HG03354 (cell line): Measurements from ENCODE around the gene OVCH1.
"Not testable (repeated sequence)": the region's sequence is repeated elsewhere in the genome, so short reads cannot be mapped to it uniquely, and the experiment has no call there.

Source experiments
- ATAC-seq: cut with Tn5 transposase; IDR thresholded peaks from one replicate; pipeline ENCODE4 v1.9.1; 2021; ENCODE audit warnings: mild to moderate bottlenecking; ENCODE audit not compliant: unreplicated experiment, poor library complexity, severe bottlenecking

The OVCH1 gene

DNA sequence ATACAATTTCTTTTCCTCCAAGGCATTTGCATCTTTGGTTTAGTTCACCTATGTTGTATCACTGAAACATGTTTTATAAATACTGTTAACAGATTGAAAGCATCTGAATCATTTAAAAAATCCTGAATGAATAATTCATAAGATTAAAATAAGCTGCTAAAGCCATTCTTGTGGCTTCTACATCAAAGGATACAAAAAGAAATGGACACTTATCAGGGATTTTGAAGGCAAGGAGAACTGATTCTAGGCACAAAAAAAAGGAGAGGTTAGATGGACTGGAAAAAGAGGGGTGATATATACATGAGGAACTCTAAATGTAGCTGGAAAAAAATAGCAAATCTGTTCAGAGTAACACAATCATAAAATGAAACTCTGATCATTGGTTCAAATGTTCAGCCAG, 5.8 kb upstream of the OVCH1 start:
- no peak for ATAC-seq

DNA sequence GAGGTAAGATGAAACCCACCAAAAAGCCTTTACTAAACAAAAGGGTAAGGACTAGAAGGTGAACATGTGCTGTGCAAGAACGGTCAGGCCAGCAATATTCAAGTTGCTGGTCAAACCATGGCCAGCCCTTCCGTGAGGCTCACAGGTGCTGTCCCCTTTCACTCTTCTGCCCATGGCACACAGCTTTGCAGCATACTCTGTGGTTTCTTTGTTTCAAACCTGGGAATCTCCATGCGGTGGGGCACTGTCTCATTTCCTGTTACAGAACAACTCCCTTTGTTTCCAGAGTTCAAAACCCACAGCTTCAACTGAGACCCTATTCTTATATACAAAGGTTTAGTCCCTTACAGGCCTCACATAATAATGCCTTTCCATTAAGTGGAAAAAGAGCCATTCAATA, 1.7 kb upstream of the OVCH1 start:
- no peak for ATAC-seq

- no peak for ATAC-seq
Measured at GRCh38 chr12:29492891-29493290, 4.6 kb downstream of the OVCH1 start.

- no peak for ATAC-seq
Measured at GRCh38 chr12:29486972-29487371, 10.5 kb downstream of the OVCH1 start.

- ATAC-seq, result no peak
Measured at GRCh38 chr12:29463198-29463597, 34.3 kb downstream of the OVCH1 start.

DNA sequence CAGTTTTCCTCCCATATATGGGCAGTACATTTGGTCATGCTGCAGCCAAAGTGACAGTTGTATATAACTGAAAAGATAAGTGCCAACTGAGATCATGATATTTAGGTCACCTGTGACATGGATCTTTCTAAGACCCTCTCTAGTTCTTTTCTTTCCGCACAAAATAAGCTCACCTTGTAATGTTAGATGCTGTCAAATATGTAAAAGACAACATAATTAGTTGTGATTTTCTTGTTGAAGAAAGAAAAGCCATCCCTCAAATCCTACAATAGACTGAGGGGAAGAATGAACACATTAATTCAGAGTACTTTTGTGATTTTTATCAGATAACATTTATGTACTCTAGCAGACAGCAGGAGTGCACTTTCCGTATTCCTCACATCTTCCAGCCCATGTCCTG, 37.4 kb downstream of the OVCH1 start:
- no peak for ATAC-seq

DNA sequence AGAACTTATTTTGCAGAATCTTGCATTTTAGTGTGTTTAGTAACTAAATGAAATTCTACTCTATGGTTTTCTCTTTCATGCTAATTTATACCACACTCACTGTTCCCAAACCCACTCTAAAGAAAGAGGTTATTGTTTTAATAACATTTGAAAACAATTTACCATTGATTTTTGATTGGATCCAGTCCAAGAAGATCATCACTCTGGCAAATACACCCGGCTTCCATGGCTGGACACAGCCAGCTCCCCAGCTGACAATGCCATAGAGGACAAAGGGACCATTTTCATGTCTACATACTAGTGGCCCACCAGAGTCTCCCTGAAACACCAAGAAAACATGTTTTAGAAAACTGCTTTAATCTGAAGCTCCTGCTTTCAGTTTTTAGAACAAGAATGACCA, 42.4 kb downstream of the OVCH1 start:
- ATAC-seq, result no peak

DNA sequence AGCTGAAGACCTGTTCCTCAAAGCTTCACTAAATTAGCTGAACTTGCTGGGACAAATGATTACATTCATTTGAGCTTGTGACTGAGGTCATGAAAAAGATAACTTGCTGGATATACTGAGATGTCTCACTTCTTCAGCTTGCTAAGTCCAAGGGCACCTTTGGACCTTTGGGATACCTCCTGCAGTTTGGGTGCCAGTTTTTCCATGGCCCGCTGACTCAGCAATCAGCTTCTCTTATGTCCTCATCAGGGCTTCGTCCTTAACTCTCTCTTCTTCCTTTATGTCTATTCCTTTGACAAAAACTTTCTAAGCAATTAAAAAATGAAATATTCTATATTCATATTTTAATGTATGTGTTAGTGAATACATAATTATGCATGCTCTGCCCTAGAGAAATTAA, 45.6 kb downstream of the OVCH1 start:
- ATAC-seq, result no peak

DNA sequence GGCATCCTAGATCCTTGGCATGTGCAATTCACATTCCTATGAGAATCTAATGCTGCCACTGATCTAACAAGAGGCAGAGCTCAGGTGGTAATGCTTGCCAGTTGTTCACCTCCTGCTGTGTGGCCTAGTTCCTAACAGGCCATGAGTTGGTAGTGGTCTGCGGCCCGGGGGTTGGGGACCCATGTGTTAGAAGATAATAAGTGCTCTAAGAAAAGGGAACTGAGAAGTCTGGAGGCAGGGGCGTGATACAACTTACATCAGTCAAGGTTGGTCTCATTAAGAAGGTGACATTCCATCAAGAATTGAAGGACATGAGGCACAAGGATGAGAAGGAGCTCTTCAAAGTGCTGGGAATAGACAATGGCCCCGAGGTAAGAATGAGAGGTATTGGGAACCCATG, 49.3 kb downstream of the OVCH1 start:
- no peak for ATAC-seq

GRCh38 chr12:29447285-29447975, 50.1 kb downstream of the OVCH1 start:
- ATAC-seq, result no peak

DNA sequence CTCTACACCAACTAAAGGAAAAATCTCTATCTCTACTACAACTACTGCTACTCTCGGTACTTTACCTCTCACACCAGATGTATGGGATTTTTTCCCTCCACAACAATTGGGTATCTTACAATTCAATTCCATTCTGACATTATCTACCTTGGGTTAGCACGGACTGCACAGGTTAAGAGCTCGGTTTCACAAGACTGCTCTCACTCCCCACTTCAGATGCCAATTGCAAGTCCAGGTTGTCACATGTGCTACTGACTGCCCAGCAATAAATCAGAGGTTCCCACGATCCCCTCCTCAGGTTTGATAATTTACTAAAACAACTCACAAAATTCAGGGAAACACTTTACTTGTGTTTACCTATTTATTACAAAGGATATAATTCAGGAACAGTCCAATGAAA, 58.0 kb downstream of the OVCH1 start:
- ATAC-seq, result no peak

DNA sequence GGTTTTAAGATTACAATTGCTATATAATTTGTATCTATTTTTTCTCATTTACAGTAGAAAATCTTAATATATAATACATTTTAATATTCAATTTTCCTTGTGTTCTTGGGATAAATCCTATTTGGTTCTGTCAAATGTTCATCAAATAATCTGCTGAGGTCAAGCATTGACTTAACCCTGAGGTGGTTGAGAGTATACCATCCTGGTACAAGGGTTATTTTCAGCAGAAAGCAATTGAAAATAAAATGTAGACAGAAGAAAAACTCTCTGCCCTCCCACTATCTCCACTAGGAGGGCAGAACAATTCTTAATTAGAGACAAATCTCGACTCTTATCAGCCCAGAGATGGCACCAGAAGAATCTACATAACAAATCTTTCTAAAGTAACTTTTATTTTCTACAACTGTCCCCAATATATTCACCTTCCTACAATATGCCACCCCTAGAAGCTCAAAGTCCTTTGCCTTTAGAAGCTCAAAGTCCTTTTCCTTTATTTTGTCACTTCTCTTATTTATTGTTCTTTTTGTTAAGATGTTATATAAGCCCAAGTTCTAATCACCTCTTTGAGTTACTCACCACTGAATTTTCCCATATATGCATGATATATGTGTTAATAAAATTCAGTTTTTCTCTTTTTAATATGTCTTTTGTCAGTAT, 58.6 kb downstream of the OVCH1 start:
- no peak for ATAC-seq

GRCh38 chr12:29437575-29437974, 59.9 kb downstream of the OVCH1 start:
- no peak for ATAC-seq

- not testable (repeated sequence) for ATAC-seq
Measured at GRCh38 chr12:29436815-29437214, 60.7 kb downstream of the OVCH1 start.

DNA sequence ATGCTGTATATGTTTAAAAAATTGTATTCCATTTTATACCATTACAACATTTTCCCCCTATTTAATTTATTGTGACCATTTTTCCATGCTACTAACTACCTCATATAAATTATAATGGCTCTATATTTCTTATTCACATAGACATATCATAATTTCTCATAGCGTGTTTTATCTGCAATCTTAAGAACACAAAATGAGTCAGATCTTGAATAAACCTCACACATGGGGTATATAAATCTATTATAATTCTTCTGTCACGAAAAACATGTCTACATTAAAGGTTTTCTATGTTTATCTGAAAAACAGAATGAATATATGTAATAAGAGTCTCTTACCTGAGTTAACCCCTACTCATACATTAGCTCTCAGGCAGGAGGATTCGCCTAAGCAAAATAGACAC, 66.0 kb downstream of the OVCH1 start:
- no peak for ATAC-seq

- no peak for ATAC-seq
Measured at GRCh38 chr12:29430716-29431044, 66.8 kb downstream of the OVCH1 start.

GRCh38 chr12:29429999-29430715, 67.3 kb downstream of the OVCH1 start:
- no peak for ATAC-seq

DNA sequence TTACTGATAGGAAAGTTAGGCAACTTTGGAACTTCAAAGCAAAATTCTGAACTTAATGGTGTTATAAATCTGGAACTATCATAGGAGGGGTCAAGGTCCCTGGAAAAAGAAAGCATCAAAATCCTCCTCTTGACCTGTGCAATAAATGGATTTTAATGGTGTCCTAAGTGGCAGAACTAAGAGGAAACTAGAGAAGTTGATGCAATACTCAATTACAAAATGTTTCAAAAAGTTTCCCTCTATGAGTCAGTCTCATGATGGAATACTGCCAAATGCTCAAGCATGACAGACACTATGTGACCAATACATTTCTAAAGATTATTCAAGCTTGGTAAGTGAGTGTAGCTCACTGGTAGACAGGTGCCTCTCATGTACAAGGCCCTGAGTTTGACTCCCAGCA, 68.9 kb downstream of the OVCH1 start:
- peak; percentile 40 for ATAC-seq

GRCh38 chr12:29427964-29428363, 69.5 kb downstream of the OVCH1 start:
- ATAC-seq, result peak; percentile 99

- ATAC-seq, result no peak
Measured at GRCh38 chr12:29426498-29426897, 71.0 kb downstream of the OVCH1 start.

DNA sequence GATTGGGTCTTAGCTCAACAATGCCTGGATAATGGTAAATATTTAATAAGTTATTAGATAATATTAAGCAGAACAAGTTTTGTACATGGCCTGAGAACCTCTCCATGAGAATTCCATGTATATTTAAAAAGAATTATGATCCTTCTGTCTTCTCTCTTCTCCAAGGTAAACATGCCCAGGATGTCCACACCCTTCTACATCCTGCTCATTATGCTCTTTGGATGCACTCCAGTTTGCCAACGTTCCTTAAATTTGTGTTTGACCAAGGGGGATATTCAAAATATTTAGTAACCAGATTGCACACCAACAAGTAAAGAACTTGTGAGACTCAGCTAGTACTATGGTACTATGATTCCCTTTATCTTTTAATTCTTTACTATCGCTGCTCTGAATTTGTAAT, 71.8 kb downstream of the OVCH1 start:
- no peak for ATAC-seq
